GM18498 (cell line): ENCODE results near the gene FOXRED1.
"Not testable (repeated sequence)": the region's sequence is repeated elsewhere in the genome, so short reads cannot be mapped to it uniquely, and the experiment has no call there.

Source experiments
- ATAC-seq: cut with Tn5 transposase; IDR thresholded peaks from one replicate; pipeline ENCODE4 v1.9.1; 2021; ENCODE audit warnings: mild to moderate bottlenecking, moderate library complexity; ENCODE audit not compliant: unreplicated experiment

FOXRED1 gene

GRCh38 chr11:126268361-126268707 lies 620 bp upstream of the FOXRED1 start:
- ATAC-seq: no peak

GRCh38 chr11:126277322-126277721 lies 8.4 kb downstream of the FOXRED1 start:
- ATAC-seq: no peak

- ATAC-seq: no peak
Measured at GRCh38 chr11:126277780-126278179, 8.8 kb downstream of the FOXRED1 start.

- no peak for ATAC-seq
Measured at GRCh38 chr11:126279191-126279590, 10.2 kb downstream of the FOXRED1 start.

GRCh38 chr11:126280595-126280994 lies 11.6 kb downstream of the FOXRED1 start:
- ATAC-seq: no peak

GRCh38 chr11:126281245-126281644 lies 12.3 kb downstream of the FOXRED1 start:
- ATAC-seq: no peak

- ATAC-seq: no peak
Measured at GRCh38 chr11:126281666-126282175, 12.8 kb downstream of the FOXRED1 start.

- peak; percentile 21 for ATAC-seq
Measured at GRCh38 chr11:126282361-126282735, 13.4 kb downstream of the FOXRED1 start.

GRCh38 chr11:126282736-126283591 lies 14.0 kb downstream of the FOXRED1 start, which contains the start of gene TIRAP:
TIRAP (plus strand) TSS chr11:126283093; CDS start chr11:126290895, 7,802 bp downstream.
- peak; percentile 69 for ATAC-seq

- peak; percentile 61 for ATAC-seq
Measured at GRCh38 chr11:126284829-126285228, 15.9 kb downstream of the FOXRED1 start.

GRCh38 chr11:126288237-126288636 lies 19.3 kb downstream of the FOXRED1 start:
- ATAC-seq: no peak

GRCh38 chr11:126290887-126291286 lies 21.9 kb downstream of the FOXRED1 start:
- no peak for ATAC-seq

GRCh38 chr11:126293726-126294125 lies 24.8 kb downstream of the FOXRED1 start:
- no peak for ATAC-seq

GRCh38 chr11:126297004-126297403 lies 28.1 kb downstream of the FOXRED1 start:
- no peak for ATAC-seq

- ATAC-seq: peak; percentile 90
Measured at GRCh38 chr11:126303623-126304456, 34.9 kb downstream of the FOXRED1 start, which contains the start of gene DCPS. DCPS (plus strand) TSS chr11:126304060; CDS start chr11:126304081, 21 bp downstream.

- ATAC-seq: no peak
Measured at GRCh38 chr11:126304457-126305075, 35.6 kb downstream of the FOXRED1 start.

- peak; percentile 61 for ATAC-seq
Measured at GRCh38 chr11:126305699-126306098, 36.7 kb downstream of the FOXRED1 start.

GRCh38 chr11:126307706-126308105 lies 38.8 kb downstream of the FOXRED1 start:
- ATAC-seq: no peak

GRCh38 chr11:126308271-126308671 lies 39.3 kb downstream of the FOXRED1 start:
- no peak for ATAC-seq

GRCh38 chr11:126308771-126309170 lies 39.8 kb downstream of the FOXRED1 start:
- ATAC-seq: not testable (repeated sequence)
